ENCODE data around the gene CNNM4.
"Not testable (repeated sequence)": the region's sequence is repeated elsewhere in the genome, so short reads cannot be mapped to it uniquely, and the experiment has no call there.

CNNM4 gene

GRCh38 chr2:96802721-96803120, 42.0 kb downstream of the CNNM4 start:
- no peak for DNase-seq
- ChIA-PET POLR2A (no interaction called here), CTCF (interaction anchor here (0.9 to 1.4 kb wide), 5 partner anchors 18 to 246 kb away, joined by 3 to 6 read pairs (median 3); no protein-coding TSS in a partner anchor)
- Histone ChIP-seq H3K27me3 (replicated peaks in 2 of 5; ENCODE audit: control insufficient read depth in 4 of 5, insufficient read depth in 5 of 5, low read length in 4 of 5) (no peaks in the 10 kb centered on the region), H3K9me3 (ENCODE audit: control extremely low read depth in 1 of 5, control insufficient read depth in 4 of 5, insufficient read depth in 2 of 5, low read depth in 1 of 5, low read length in 4 of 5) (no peaks in the 10 kb centered on the region), H3K27ac (ENCODE audit: insufficient read depth in 1 of 2, low read depth in 1 of 2, low read length in 2 of 2, poor library complexity in 1 of 2, severe bottlenecking in 2 of 2) (no peak overlapping the region), H3K36me3 (ENCODE audit: control insufficient read depth in 4 of 4, insufficient read depth in 4 of 4, low read length in 3 of 4) (peaks cover 6 to 46% (median 24%) of the 10 kb centered on the region in 4 experiments), H3K4me1 (ENCODE audit: control extremely low read depth in 1 of 4, control insufficient read depth in 4 of 4, insufficient read depth in 4 of 4, low read length in 3 of 4) (peaks cover 0 to 17% (median 14%) of the 10 kb centered on the region in 4 experiments), H3K4me3 (ENCODE audit: control insufficient read depth in 1 of 7, extremely low read depth in 1 of 7, insufficient read depth in 4 of 7, low read depth in 2 of 7, low read length in 6 of 7) (no peak overlapping the region)
- WGBS (ENCODE audit: insufficient coverage) = 94% methylated on average over 4 of the region's 7 CpGs

- POLR2A ChIA-PET = no interaction called here
- Histone ChIP-seq H3K4me3 (ENCODE audit: control insufficient read depth in 1 of 7, extremely low read depth in 1 of 7, insufficient read depth in 4 of 7, low read depth in 2 of 7, low read length in 6 of 7) (no peak overlapping the region), H3K27me3 (replicated peaks in 2 of 5; ENCODE audit: control insufficient read depth in 4 of 5, insufficient read depth in 5 of 5, low read length in 4 of 5) (no peaks in the 10 kb centered on the region), H3K36me3 (ENCODE audit: control insufficient read depth in 4 of 4, insufficient read depth in 4 of 4, low read length in 3 of 4) (peaks cover 7 to 41% (median 25%) of the 10 kb centered on the region in 4 experiments), H3K27ac (ENCODE audit: insufficient read depth in 1 of 2, low read depth in 1 of 2, low read length in 2 of 2, poor library complexity in 1 of 2, severe bottlenecking in 2 of 2) (no peak overlapping the region), H3K9me3 (ENCODE audit: control extremely low read depth in 1 of 5, control insufficient read depth in 4 of 5, insufficient read depth in 2 of 5, low read depth in 1 of 5, low read length in 4 of 5) (no peaks in the 10 kb centered on the region), H3K4me1 (ENCODE audit: control extremely low read depth in 1 of 4, control insufficient read depth in 4 of 4, insufficient read depth in 4 of 4, low read length in 3 of 4) (peaks cover 0 to 14% (median 11%) of the 10 kb centered on the region in 4 experiments)
- CTCF ChIA-PET = interaction anchor here (0.8 to 1.8 kb wide), 2 partner anchors 11 to 44 kb away, joined by 3 read pairs; partner anchors contain the start of gene CNNM4
- DNase-seq = no peak
These were observed 44.3 kb downstream of the CNNM4 start for GRCh38 chr2:96804986-96805385.

GRCh38 chr2:96805946-96806345, 45.2 kb downstream of the CNNM4 start:
- H3K27ac ChIP-seq (ENCODE audit: insufficient read depth in 1 of 2, low read depth in 1 of 2, low read length in 2 of 2, poor library complexity in 1 of 2, severe bottlenecking in 2 of 2); DNase-seq; H3K4me3 ChIP-seq (ENCODE audit: control insufficient read depth in 1 of 7, extremely low read depth in 1 of 7, insufficient read depth in 4 of 7, low read depth in 2 of 7, low read length in 6 of 7); H3K27me3 ChIP-seq (replicated peaks in 2 of 5; ENCODE audit: control insufficient read depth in 4 of 5, insufficient read depth in 5 of 5, low read length in 4 of 5); POLR2A ChIA-PET; H3K4me1 ChIP-seq (ENCODE audit: control extremely low read depth in 1 of 4, control insufficient read depth in 4 of 4, insufficient read depth in 4 of 4, low read length in 3 of 4); H3K9me3 ChIP-seq (ENCODE audit: control extremely low read depth in 1 of 5, control insufficient read depth in 4 of 5, insufficient read depth in 2 of 5, low read depth in 1 of 5, low read length in 4 of 5): not testable (repeated sequence)
- H3K36me3 ChIP-seq (ENCODE audit: control insufficient read depth in 4 of 4, insufficient read depth in 4 of 4, low read length in 3 of 4) = peaks cover 7 to 51% (median 32%) of the 10 kb centered on the region in 4 experiments
- WGBS (ENCODE audit: insufficient coverage) = no CpG with 5 or more reads among the region's 20 CpGs
- CTCF ChIA-PET = interaction anchor here (1.0 to 1.8 kb wide), 3 partner anchors 10 to 199 kb away, joined by 3 to 4 read pairs (median 3); no protein-coding TSS in a partner anchor

- no peak overlapping the region for H3K27ac ChIP-seq (ENCODE audit: insufficient read depth in 1 of 2, low read depth in 1 of 2, low read length in 2 of 2, poor library complexity in 1 of 2, severe bottlenecking in 2 of 2)
- ChIA-PET CTCF (interaction anchor here (1.0 to 1.8 kb wide), 5 partner anchors 9 to 199 kb away, joined by 3 to 4 read pairs (median 3); no protein-coding TSS in a partner anchor), POLR2A (no interaction called here)
- H3K36me3 ChIP-seq (ENCODE audit: control insufficient read depth in 4 of 4, insufficient read depth in 4 of 4, low read length in 3 of 4) = peaks cover 6 to 52% (median 31%) of the 10 kb centered on the region in 4 experiments
- H3K9me3 ChIP-seq (ENCODE audit: control extremely low read depth in 1 of 5, control insufficient read depth in 4 of 5, insufficient read depth in 2 of 5, low read depth in 1 of 5, low read length in 4 of 5) = no peaks in the 10 kb centered on the region
- no peak for DNase-seq
- no peak overlapping the region for H3K4me3 ChIP-seq (ENCODE audit: control insufficient read depth in 1 of 7, extremely low read depth in 1 of 7, insufficient read depth in 4 of 7, low read depth in 2 of 7, low read length in 6 of 7)
- no peaks in the 10 kb centered on the region for H3K4me1 ChIP-seq (ENCODE audit: control extremely low read depth in 1 of 4, control insufficient read depth in 4 of 4, insufficient read depth in 4 of 4, low read length in 3 of 4)
- no peaks in the 10 kb centered on the region for H3K27me3 ChIP-seq (replicated peaks in 2 of 5; ENCODE audit: control insufficient read depth in 4 of 5, insufficient read depth in 5 of 5, low read length in 4 of 5)
- WGBS (ENCODE audit: insufficient coverage) = 96% methylated on average over 11 of the region's 23 CpGs
These were observed 45.9 kb downstream of the CNNM4 start for GRCh38 chr2:96806468-96807126.

- ChIA-PET CTCF (interaction anchor here (0.6 to 1.5 kb wide), 4 partner anchors 43 to 200 kb away, joined by 3 to 4 read pairs (median 3); no protein-coding TSS in a partner anchor), POLR2A (no interaction called here)
- no peak overlapping the region for H3K27ac ChIP-seq (ENCODE audit: insufficient read depth in 1 of 2, low read depth in 1 of 2, low read length in 2 of 2, poor library complexity in 1 of 2, severe bottlenecking in 2 of 2)
- no peaks in the 10 kb centered on the region for H3K4me1 ChIP-seq (ENCODE audit: control extremely low read depth in 1 of 4, control insufficient read depth in 4 of 4, insufficient read depth in 4 of 4, low read length in 3 of 4)
- no peak overlapping the region for H3K4me3 ChIP-seq (ENCODE audit: control insufficient read depth in 1 of 7, extremely low read depth in 1 of 7, insufficient read depth in 4 of 7, low read depth in 2 of 7, low read length in 6 of 7)
- peaks cover 4 to 50% (median 29%) of the 10 kb centered on the region in 4 experiments for H3K36me3 ChIP-seq (ENCODE audit: control insufficient read depth in 4 of 4, insufficient read depth in 4 of 4, low read length in 3 of 4)
- WGBS (ENCODE audit: insufficient coverage) = 95% methylated on average over 9 of the region's 10 CpGs
- DNase-seq = no peak
- no peaks in the 10 kb centered on the region for H3K27me3 ChIP-seq (replicated peaks in 2 of 5; ENCODE audit: control insufficient read depth in 4 of 5, insufficient read depth in 5 of 5, low read length in 4 of 5)
- no peaks in the 10 kb centered on the region for H3K9me3 ChIP-seq (ENCODE audit: control extremely low read depth in 1 of 5, control insufficient read depth in 4 of 5, insufficient read depth in 2 of 5, low read depth in 1 of 5, low read length in 4 of 5)
These were observed 46.4 kb downstream of the CNNM4 start for GRCh38 chr2:96807127-96807471.

GRCh38 chr2:96808176-96808837, 47.6 kb downstream of the CNNM4 start:
- Histone ChIP-seq H3K9me3 (ENCODE audit: control extremely low read depth in 1 of 5, control insufficient read depth in 4 of 5, insufficient read depth in 2 of 5, low read depth in 1 of 5, low read length in 4 of 5) (no peaks in the 10 kb centered on the region), H3K4me1 (ENCODE audit: control extremely low read depth in 1 of 4, control insufficient read depth in 4 of 4, insufficient read depth in 4 of 4, low read length in 3 of 4) (no peaks in the 10 kb centered on the region), H3K27ac (ENCODE audit: insufficient read depth in 1 of 2, low read depth in 1 of 2, low read length in 2 of 2, poor library complexity in 1 of 2, severe bottlenecking in 2 of 2) (no peak overlapping the region), H3K36me3 (ENCODE audit: control insufficient read depth in 4 of 4, insufficient read depth in 4 of 4, low read length in 3 of 4) (peaks cover 2 to 44% (median 32%) of the 10 kb centered on the region in 4 experiments), H3K4me3 (ENCODE audit: control insufficient read depth in 1 of 7, extremely low read depth in 1 of 7, insufficient read depth in 4 of 7, low read depth in 2 of 7, low read length in 6 of 7) (no peak overlapping the region), H3K27me3 (replicated peaks in 2 of 5; ENCODE audit: control insufficient read depth in 4 of 5, insufficient read depth in 5 of 5, low read length in 4 of 5) (no peaks in the 10 kb centered on the region)
- WGBS (ENCODE audit: insufficient coverage) = 97% methylated on average over 6 of the region's 10 CpGs
- ChIA-PET POLR2A (no interaction called here), CTCF (no interaction called here)
- no peak for DNase-seq

- Histone ChIP-seq H3K4me3 (ENCODE audit: control insufficient read depth in 1 of 7, extremely low read depth in 1 of 7, insufficient read depth in 4 of 7, low read depth in 2 of 7, low read length in 6 of 7) (no peak overlapping the region), H3K4me1 (ENCODE audit: control extremely low read depth in 1 of 4, control insufficient read depth in 4 of 4, insufficient read depth in 4 of 4, low read length in 3 of 4) (no peaks in the 10 kb centered on the region), H3K27ac (ENCODE audit: insufficient read depth in 1 of 2, low read depth in 1 of 2, low read length in 2 of 2, poor library complexity in 1 of 2, severe bottlenecking in 2 of 2) (no peak overlapping the region), H3K27me3 (replicated peaks in 2 of 5; ENCODE audit: control insufficient read depth in 4 of 5, insufficient read depth in 5 of 5, low read length in 4 of 5) (no peaks in the 10 kb centered on the region), H3K36me3 (ENCODE audit: control insufficient read depth in 4 of 4, insufficient read depth in 4 of 4, low read length in 3 of 4) (peaks cover 2 to 42% (median 32%) of the 10 kb centered on the region in 4 experiments), H3K9me3 (ENCODE audit: control extremely low read depth in 1 of 5, control insufficient read depth in 4 of 5, insufficient read depth in 2 of 5, low read depth in 1 of 5, low read length in 4 of 5) (no peaks in the 10 kb centered on the region)
- WGBS (ENCODE audit: insufficient coverage) = 96% methylated on average over 12 of the region's 13 CpGs
- POLR2A ChIA-PET = no interaction called here
- no peak for DNase-seq
- CTCF ChIA-PET = interaction anchor here (1.9 kb wide), 1 partner anchor 9 kb away, joined by 5 read pairs; no protein-coding TSS in a partner anchor
These were observed 48.6 kb downstream of the CNNM4 start for GRCh38 chr2:96809216-96809882.
